A549 treated with CORT108297 at 1 μM for 4 hours (cell line): ENCODE measurements around the gene DENND4A. TPM values are rescaled to one million over a fixed set of nuclear protein-coding genes. Genes with fewer than 3 reads are reported as not detected.

ENCODE experiments used
- total RNA-seq: library from RNA; stranded (reverse); fragments of 200-300 nt; extraction: Qiagen RNA extraction; gene quantifications from 5 replicates; pipeline ENCODE4 v1.2.3, GENCODE V29; 2022

The DENND4A gene
- total RNA-seq: 5.5 to 7.3 TPM (median 6.5 TPM) in 5 replicates

DNA sequence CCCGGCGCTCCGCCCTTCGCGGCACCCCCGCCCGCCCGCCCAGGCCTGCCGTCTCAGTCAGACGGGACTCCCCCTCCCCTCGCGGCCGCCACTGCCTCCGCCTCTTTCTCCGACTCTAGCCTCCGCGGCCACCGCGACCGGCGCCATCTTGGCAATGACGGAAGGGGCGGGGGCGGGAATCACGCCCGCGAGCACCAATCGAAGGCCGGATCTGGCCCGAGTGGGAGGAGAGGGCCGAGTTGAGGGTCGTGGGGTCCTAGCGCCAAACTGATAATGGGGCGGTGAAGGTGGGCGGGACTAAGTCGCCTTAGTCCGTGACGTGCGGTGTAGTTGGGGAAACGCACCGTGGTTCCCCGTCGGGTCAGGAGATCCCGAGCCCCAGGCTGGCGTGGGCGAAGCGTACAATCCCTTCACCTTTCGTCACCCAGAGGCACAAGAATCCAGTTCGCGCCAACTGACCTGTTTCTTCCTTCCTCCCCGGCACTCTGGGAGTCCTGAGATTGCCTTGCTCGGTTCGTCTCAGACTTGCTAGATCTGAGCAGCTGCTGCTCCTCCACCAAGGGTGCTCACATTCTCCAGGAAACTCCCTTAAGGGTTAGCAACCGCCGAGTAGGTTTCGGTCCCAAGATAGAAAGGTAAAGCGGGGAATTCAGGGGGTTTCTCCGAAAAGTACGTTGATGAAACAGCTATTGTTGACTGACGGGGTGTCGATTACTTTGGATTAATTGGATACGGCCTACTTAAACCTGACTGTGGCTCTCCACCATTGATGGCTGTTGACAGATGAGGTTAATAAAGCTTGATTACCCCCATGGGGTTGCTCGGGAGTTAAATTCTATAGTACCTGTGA lies at the start of gene DENND4A:
Gene DENND4A (minus strand): TSS at position 156 of the 850 bp plus-strand sequence. CDS start 35,843 bp downstream, outside the sequence.

DNA sequence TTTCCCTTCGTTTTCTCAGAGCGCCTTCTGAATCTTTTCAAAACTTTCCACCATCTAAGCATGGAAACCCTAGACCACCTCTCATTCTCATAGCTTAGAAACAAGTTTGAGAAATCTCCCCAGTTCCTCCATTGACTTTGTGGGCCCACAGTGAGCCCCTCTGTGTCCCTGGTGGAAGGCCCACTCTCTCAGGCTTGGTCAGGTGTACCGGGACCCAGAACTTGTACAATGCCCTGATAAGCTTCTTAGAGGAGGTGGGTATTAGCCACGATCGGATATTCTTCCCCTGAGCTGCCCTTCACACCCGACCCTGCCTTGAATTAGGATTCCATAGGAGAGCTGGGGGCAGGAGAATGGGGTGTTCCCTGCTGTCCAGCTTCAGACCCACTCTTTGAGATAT lies 170.5 kb downstream of the DENND4A start, which contains the start of gene SLC24A1:
Gene SLC24A1 (plus strand): TSS at position 301 of the 400 bp plus-strand sequence. CDS start 2,143 bp downstream, outside the sequence.

DNA sequence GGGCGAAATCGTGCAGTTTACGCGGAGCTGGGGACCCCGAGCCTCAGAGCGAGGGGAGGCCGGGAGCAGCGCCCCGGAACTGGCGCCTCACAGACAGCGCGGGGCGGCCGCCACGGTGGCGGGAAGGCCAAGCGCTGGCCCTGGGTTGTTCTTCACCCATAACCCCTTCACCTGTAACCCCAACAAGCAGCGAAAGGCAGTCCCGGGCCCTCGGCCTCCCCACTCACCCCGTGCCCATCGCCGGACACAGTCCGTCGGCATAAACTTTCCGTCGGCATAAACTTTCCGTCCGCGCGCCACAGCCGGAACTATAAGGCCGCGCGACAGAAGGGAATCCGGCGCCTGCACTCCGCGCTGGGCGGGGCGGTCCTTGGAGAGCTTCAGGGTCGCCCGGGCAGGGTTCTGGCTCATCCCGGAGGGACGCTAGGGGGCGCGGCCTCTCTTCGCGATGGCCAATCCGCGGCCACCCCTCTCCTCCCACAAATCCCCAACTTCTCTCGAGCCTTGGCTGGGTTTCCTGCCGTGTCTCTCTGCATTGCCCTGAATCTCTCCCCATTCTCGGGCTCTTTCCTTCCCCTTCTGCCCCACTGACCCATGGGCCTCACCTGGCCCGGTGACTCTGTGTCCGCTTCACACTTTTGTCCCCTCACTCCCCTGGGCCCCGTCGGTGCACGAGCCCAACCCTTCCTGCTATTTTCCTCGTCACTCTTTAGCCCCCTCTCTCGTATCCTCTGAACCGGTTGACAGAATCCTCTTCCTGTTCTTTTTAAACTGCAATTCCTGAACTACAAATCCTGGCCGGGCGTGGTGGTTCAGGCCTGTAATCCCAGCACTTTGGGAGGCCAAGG lies 181.0 kb downstream of the DENND4A start, which contains the start of gene INTS14:
Gene INTS14 (minus strand): TSS at position 261 of the 848 bp plus-strand sequence. CDS start 3,751 bp downstream, outside the sequence.

Other genes with a start within 250 kb of the DENND4A start
- gene INTS14, start 181.2 kb downstream of the DENND4A start, total RNA-seq: 43.6 to 48.8 TPM (median 43.7 TPM) in 5 replicates
- gene SLC24A1, start 170.4 kb downstream of the DENND4A start, total RNA-seq: 2.5 to 4.9 TPM (median 3.9 TPM) in 5 replicates
- 259 to 342 TPM (median 288 TPM) in 5 replicates for gene RAB11A, start 77.2 kb upstream of the DENND4A start, total RNA-seq